Lower leg skin (tissue), 3 donors: ENCODE measurements around the gene MYRIP.

Source experiments
- POLR2A ChIP-seq, 2 donors: fragments of 450-650 bp; IDR thresholded peaks; one replicate each; pipeline ENCODE4 v1.6.1; 2016 to 2017; ENCODE audit warnings: antibody characterized with exemption in 2 of 2, mild to moderate bottlenecking in 1 of 2, moderate library complexity in 1 of 2
- TF ChIP-seq, protein P1 (sequence below), 3 donors: fragments of 450-650 bp; IDR thresholded peaks; one replicate each; pipeline ENCODE4 v1.5.1; 2016; ENCODE audit warnings: antibody characterized with exemption in 3 of 3, mild to moderate bottlenecking in 3 of 3, moderate library complexity in 2 of 3

DNA sequence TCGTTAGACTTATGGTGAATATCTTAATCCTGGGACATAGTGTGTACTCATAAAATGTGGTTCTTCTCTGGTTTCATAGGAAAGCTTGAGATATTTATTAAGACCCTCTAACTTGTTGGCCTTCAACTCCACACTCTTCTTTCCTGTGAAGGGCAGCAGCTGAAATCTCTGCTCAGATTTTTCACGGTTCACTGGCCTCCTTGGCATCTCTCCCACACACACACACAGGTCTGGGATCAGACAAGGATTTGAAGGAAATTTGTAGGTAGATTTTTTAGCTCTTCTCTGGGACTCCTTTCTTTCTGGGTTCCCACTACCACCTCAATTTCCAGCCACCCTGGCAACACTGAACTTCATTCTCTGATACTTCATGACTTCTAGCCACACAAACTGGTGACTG, 70.2 kb downstream of the MYRIP start:
- TF ChIP-seq, protein P1, sequence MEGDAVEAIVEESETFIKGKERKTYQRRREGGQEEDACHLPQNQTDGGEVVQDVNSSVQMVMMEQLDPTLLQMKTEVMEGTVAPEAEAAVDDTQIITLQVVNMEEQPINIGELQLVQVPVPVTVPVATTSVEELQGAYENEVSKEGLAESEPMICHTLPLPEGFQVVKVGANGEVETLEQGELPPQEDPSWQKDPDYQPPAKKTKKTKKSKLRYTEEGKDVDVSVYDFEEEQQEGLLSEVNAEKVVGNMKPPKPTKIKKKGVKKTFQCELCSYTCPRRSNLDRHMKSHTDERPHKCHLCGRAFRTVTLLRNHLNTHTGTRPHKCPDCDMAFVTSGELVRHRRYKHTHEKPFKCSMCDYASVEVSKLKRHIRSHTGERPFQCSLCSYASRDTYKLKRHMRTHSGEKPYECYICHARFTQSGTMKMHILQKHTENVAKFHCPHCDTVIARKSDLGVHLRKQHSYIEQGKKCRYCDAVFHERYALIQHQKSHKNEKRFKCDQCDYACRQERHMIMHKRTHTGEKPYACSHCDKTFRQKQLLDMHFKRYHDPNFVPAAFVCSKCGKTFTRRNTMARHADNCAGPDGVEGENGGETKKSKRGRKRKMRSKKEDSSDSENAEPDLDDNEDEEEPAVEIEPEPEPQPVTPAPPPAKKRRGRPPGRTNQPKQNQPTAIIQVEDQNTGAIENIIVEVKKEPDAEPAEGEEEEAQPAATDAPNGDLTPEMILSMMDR (IDR thresholded peaks at IDR 0.05) = no peak
- TF ChIP-seq POLR2A (IDR thresholded peaks at IDR 0.05) = no peak
